Thoracic aorta (tissue), 2 donors: Measurements from ENCODE around the gene GLTPD2. TPM values are rescaled to one million over a fixed set of nuclear protein-coding genes. Genes with fewer than 3 reads are reported as not detected.
A peak's percentile ranks its signal among the peaks of the same experiment; 100 is the strongest.

Source experiments
- ATAC-seq: fragments of 150-250 bp; one replicate; pipeline ENCODE4 v1.8.0; 2017; ENCODE audit warnings: low read depth; ENCODE audit not compliant: insufficient number of reproducible peaks, low FRiP score
- DNase-seq: peaks from one replicate; pipeline ENCODE4 v3.0.0-alpha.2; 2020; ENCODE audit warnings: low spot score
- H3K27ac ChIP-seq, 2 donors: fragments of 200-600 bp; sonication (generic); 1 replicate in 1 of 2; 2 replicates in 1 of 2; pipeline ENCODE4 v1.5.1; 2016; ENCODE audit warnings: mild to moderate bottlenecking in 2 of 2, moderate library complexity in 2 of 2
- H3K27me3 ChIP-seq: fragments of 200-600 bp; sonication (generic); replicated peaks from 2 replicates; pipeline ENCODE4 v1.6.0; 2016; ENCODE audit warnings: mild to moderate bottlenecking; ENCODE audit not compliant: insufficient read depth
- H3K36me3 ChIP-seq: fragments of 200-600 bp; sonication (generic); one replicate; pipeline ENCODE4 v1.5.1; 2016
- H3K4me1 ChIP-seq, 2 donors: fragments of 200-600 bp; sonication (generic); 1 replicate in 1 of 2; 2 replicates in 1 of 2; pipeline versions ENCODE4 v1.5.1 to v1.6.0; 2016; ENCODE audit warnings: low read depth in 2 of 2, mild to moderate bottlenecking in 1 of 2; ENCODE audit not compliant: control insufficient read depth in 1 of 2
- H3K4me3 ChIP-seq: fragments of 200-600 bp; sonication (generic); 2 replicates; pipeline ENCODE4 v1.5.1; 2016; ENCODE audit warnings: mild to moderate bottlenecking
- H3K9me3 ChIP-seq: fragments of 200-600 bp; sonication (generic); 2 replicates; pipeline ENCODE4 v1.5.1; 2016
- total RNA-seq, 2 donors: library from RNA; depleted of rRNA; stranded (reverse); fragments of >200 nt; gene quantifications; one replicate each; pipeline versions ENCODE4 v1.1.0 to v1.2.3, GENCODE V29; 2016
- TF ChIP-seq, protein P1 (sequence below): fragments of 200-600 bp; sonication (generic); IDR thresholded peaks from one replicate; pipeline ENCODE4 v1.5.1; 2019; ENCODE audit warnings: antibody characterized with exemption

GLTPD2 gene
- total RNA-seq, 2 donors from 2014 or later = not detected

- Histone ChIP-seq H3K27ac (no peak overlapping the region), H3K27me3 (no peaks in the 10 kb centered on the region), H3K9me3 (no peaks in the 10 kb centered on the region), H3K36me3 (peaks cover 7% of the 10 kb centered on the region), H3K4me1 (peaks cover 7 to 10% of the 10 kb centered on the region in 2 donors), H3K4me3 (no peak overlapping the region)
- DNase-seq = no peak
- TF ChIP-seq, protein P1, sequence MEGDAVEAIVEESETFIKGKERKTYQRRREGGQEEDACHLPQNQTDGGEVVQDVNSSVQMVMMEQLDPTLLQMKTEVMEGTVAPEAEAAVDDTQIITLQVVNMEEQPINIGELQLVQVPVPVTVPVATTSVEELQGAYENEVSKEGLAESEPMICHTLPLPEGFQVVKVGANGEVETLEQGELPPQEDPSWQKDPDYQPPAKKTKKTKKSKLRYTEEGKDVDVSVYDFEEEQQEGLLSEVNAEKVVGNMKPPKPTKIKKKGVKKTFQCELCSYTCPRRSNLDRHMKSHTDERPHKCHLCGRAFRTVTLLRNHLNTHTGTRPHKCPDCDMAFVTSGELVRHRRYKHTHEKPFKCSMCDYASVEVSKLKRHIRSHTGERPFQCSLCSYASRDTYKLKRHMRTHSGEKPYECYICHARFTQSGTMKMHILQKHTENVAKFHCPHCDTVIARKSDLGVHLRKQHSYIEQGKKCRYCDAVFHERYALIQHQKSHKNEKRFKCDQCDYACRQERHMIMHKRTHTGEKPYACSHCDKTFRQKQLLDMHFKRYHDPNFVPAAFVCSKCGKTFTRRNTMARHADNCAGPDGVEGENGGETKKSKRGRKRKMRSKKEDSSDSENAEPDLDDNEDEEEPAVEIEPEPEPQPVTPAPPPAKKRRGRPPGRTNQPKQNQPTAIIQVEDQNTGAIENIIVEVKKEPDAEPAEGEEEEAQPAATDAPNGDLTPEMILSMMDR = no peak
- no peak for ATAC-seq
Observed at GRCh38 chr17:4800462-4801196, 11.9 kb downstream of the GLTPD2 start.

- peaks cover 0 to 5% of the 10 kb centered on the region in 2 donors for H3K4me1 ChIP-seq
- H3K36me3 ChIP-seq = peaks cover 7% of the 10 kb centered on the region
- H3K27ac ChIP-seq = no peak within 1 kb of the TSS
- no peaks in the 10 kb centered on the region for H3K9me3 ChIP-seq
- no peaks in the 10 kb centered on the region for H3K27me3 ChIP-seq
- ATAC-seq (no peak), DNase-seq (no peak)
- TF ChIP-seq, protein P1 = no peak
- H3K4me3 ChIP-seq = no peak within 1 kb of the TSS
Observed at GRCh38 chr17:4802228-4802627, 13.5 kb downstream of the GLTPD2 start, which contains the start of gene C17orf114. TSS of gene C17orf114 (minus strand) at chr17:4802328.

DNA sequence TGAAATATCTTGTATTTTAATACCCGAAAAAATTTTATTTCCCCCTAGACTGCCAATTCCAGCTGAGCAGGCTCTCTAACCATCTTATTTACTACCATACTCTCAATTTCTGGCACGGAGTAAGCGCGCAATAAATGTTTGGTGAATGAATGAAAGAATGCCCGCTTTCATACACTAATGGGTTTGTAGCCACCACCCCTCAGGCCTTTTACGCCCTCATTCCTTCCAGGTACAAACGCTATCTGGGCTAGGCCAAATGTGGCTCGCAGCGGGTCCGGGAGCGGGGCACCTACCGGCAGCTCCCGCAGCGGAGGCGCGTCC, 17.7 kb downstream of the GLTPD2 start:
- ATAC-seq (no peak), DNase-seq (no peak)
- peaks cover 10 to 18% of the 10 kb centered on the region in 2 donors for H3K4me1 ChIP-seq
- H3K9me3 ChIP-seq = no peaks in the 10 kb centered on the region
- no peaks in the 10 kb centered on the region for H3K27me3 ChIP-seq
- H3K4me3 ChIP-seq = peak overlapping the region; percentile 94
- peaks cover 5% of the 10 kb centered on the region for H3K36me3 ChIP-seq
- peak overlapping the region in 1 of 2 donors; percentile 34 for H3K27ac ChIP-seq
- TF ChIP-seq, protein P1 = no peak

DNA sequence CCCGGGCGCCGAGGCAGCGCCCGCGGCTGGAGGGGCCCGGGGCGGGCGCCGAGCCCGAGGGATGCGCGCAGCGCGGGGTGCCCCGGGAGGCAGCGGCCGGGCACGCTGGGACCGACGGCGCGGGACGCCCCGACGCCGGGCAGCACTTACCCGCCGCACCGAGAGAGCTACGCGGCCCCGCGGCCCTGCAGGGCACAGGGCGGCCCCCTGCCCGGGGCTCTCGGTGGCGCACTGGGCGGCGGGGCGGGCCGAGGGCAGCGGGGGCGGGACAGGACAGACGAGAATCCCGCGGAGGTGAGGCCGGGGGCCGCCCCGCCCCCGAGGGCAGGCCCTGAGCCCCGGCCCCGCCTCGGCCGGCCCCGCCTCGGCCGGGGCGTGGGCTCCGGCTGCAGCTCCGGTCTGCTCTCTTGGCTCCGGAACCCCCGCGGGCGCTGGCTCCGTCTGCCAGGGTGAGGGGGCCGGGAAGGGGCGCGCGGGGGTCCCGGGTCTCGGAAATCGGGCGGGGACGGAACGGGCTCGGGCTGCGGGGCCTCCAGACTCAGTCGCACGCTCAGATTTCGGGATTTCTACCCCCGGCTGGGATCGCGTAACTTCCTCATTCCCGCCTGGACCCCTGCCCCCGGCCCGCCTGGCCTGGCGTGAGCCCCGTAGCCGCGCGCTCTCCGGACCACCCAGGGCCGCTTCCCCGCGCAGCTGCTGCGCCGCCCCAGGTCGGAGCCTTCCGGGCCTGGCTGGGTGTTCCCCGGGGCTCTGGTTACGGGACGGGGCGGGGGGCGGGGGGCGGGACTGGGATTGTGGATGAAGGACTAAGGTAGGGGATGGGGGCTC, 18.2 kb downstream of the GLTPD2 start, which contains the start of gene PLD2:
Gene PLD2 (plus strand): TSS at position 376 of the 828 bp plus-strand sequence. CDS start 621 bp downstream, outside the sequence.
- Histone ChIP-seq H3K27ac (peak within 1 kb of the TSS; percentile 47 to 53), H3K36me3 (peaks cover 5% of the 10 kb centered on the region), H3K9me3 (no peaks in the 10 kb centered on the region), H3K4me3 (peak within 1 kb of the TSS; percentile 94), H3K27me3 (no peaks in the 10 kb centered on the region), H3K4me1 (peaks cover 10 to 18% of the 10 kb centered on the region in 2 donors)
- DNase-seq = no peak
- peak; percentile 79 for ATAC-seq
- TF ChIP-seq, protein P1 = no peak
